Left colon (tissue), 2 donors: ENCODE measurements around the gene TBC1D24. TPM values are rescaled to one million over a fixed set of nuclear protein-coding genes. Genes with fewer than 3 reads are reported as not detected.
A peak's percentile ranks its signal among the peaks of the same experiment; 100 is the strongest.

Source experiments
- ATAC-seq: fragments of 200-7000 bp; cut with Tn5 transposase; one replicate; pipeline ENCODE4 v1.9.1; 2020; ENCODE audit warnings: mild to moderate bottlenecking, moderate library complexity
- DNase-seq, 2 donors: peaks; one replicate each; pipeline ENCODE4 v3.0.0-alpha.2; 2020
- intact Hi-C, 2 donors: fragments of 100-400 bp; cut with DNase I in 1 of 2; cut with micrococcal nuclease in 1 of 2; formaldehyde crosslinking; loops; one replicate each; pipeline versions ENCODE4 v1.11.2 to v1.14.0; 2022; cut with DNase I, micrococcal nuclease
- total RNA-seq, 2 donors: library from RNA; stranded (reverse); fragmentation: NEBNext Ultra II Directional; extraction: Animal tissue kit (Norgen Biotek cat#: 25700); gene quantifications; one replicate each; pipeline ENCODE4 v1.2.1, GENCODE V29; 2021
- donor health status: DM: no; HTN: no; CAD: no.
- donor health status: DM: yes; HTN: yes; CAD: no.

Gene TBC1D24
- total RNA-seq, 2 donors from 2014 or later, result 8.9 to 11.1 TPM

DNA sequence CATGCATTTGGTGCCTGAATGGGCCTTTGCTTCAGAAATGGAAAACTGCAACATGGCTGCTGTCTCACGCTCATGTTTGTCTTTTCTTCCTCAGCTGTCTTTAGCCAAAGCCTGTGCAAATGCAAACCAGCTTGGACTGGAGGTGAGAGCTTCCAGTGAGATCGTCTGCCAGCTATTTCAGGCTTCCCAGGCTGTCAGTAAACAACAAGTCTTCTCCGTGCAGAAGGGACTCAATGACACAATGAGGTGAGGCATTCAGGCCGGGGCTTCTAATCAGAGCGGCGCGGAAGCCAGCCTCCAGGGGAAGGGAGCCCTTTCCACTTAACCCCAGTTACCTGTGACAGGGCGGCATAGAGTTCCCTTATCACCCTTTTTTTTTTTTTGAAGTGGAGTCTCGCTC, 31.4 kb upstream of the TBC1D24 start:
- ATAC-seq, result no peak
- no peak for DNase-seq
- intact Hi-C loops, result no loop called here

DNA sequence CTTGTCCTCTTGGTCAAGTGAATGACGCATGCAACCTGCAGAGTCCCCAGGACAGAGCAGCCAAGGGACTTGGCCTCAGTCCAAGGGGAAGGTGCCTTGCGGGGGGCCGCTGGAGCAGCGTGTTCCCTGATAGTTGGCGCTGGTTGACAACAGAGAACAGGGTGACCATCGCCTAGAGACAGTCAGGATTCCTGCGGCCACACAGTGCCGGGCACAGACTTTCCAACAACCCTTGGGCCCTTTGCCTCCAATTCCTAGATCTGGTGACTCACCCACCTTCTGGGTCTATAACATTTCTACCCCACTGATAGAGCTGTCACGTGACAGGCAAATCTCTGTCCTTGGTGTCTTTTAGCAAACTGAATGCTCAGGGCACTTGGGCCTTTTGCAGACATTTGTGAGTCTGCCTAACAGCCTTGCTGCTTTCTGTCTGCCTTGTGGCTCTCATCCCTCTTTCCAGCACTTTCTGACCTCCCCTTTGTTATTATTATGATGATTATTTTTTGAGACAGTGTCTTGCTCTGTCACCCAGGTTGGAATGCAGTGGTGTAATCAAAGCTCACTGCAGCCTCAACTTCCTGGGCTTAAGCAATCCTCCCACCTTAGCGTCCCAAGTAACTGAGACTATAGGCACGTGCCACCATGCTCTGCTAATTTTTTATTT, 26.9 kb upstream of the TBC1D24 start:
- ATAC-seq (no peak), DNase-seq (no peak)
- intact Hi-C loops, result no loop called here

DNA sequence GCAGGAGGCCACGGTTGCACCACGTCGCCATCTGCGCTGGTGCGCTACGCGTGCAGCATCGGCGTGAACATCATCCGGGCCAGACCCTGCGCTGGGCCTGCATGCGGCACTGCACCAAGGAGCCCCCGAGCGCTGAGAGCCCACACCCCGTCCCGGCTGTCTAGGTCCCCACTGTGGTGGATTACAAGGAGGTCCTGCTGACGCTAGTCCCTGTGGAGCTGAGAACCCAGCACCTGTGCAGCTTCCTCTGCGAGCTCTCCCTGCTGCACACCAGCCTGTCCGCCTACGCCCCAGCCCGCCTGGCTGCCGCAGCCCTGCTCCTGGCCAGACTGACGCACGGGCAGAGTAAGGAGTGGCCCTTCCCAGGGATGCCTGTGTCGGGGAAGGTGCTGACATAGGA, 25.8 kb upstream of the TBC1D24 start:
- DNase-seq (no peak), ATAC-seq (no peak)
- intact Hi-C loops, result no loop called here

DNA sequence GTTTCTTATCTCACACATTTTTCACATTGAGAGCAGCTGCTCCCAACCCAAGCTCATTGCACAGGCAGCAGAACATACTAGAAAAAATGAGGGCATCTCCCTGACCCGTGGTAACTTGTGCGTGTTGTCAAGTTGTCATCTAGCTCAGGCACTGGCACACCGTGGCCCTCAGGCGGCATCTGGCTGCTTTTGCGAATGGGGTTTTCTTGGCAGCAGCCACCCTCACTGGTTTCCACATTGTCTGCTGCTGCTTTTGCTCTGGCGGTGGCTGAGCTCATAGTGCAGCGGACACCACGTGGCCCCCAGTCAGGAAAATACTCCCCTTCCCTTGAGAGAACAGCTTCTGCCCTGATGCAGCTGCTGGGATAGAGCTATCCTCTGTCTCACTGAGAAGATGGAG, 24.4 kb upstream of the TBC1D24 start:
- ATAC-seq (no peak), DNase-seq (no peak)
- intact Hi-C loops, result no loop called here

DNA sequence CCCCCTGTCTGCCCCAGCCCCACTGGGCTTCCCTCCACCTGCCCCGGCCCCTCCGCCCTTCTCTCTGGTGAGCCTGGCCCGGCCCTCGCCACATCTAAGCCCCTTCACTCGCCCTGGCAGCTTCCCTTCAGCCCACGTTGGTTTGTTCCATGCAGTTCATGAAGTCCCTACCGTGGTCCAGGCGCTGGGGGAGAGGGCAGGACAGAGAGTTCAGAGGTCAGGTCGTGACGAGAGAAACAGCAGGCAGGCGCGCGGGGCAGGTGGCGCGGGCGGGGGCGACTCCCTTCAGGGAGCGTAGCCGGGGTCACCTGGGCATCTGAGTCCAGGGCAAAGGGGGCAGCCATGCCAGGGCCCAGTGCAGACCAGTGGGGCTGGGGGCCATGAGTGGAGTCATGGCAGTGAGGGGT, 23.9 kb upstream of the TBC1D24 start:
- no peak for DNase-seq

DNA sequence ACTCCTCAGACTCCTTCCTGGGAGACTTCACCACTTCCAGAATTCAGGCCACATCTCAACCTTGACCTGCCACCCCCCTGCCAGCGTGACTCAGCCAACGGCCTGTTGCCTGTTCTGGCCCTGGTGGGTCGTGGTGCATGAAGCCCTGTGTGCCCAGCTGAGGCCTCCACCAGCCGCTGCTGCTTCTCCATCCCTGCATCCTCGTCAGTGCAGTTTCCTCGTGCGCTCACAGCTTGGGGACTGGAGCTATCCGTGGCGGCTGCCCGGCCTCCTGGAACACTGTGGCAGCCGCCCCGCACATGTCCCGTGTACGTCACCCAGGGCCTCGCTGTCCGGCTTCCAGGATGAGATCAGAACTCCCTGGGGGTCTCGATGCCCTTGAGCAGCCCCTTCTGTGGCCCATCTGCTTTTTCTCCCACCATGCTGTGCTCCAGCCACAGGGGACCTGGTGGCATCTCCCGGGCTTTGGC, 23.0 kb upstream of the TBC1D24 start:
- DNase-seq (no peak), ATAC-seq (no peak)
- intact Hi-C loops, result no loop called here

More for the DNA sequence above, 23.9 kb upstream of the TBC1D24 start:
- no peak for ATAC-seq
- intact Hi-C loops, result no loop called here

DNA sequence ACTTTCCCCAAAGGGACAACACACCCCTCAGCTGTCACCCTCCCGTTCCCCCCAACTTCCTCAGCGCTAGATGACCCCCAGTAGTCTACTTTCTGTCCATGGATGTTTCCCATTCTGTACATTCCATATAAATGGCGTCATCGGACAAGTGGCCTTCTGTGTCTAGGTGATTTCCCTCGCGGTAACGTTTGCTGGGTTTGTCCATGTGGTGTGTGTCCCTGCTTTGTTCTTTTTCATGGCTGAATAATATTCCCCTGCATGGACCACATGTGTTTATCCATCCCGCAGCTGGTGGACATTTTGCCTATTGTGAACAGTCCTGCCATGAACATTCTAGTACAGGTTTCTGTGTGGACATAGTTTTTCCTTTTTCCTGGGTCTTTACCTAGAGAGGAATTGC, 22.3 kb upstream of the TBC1D24 start:
- DNase-seq (no peak), ATAC-seq (no peak)
- intact Hi-C loops, result no loop called here

DNA sequence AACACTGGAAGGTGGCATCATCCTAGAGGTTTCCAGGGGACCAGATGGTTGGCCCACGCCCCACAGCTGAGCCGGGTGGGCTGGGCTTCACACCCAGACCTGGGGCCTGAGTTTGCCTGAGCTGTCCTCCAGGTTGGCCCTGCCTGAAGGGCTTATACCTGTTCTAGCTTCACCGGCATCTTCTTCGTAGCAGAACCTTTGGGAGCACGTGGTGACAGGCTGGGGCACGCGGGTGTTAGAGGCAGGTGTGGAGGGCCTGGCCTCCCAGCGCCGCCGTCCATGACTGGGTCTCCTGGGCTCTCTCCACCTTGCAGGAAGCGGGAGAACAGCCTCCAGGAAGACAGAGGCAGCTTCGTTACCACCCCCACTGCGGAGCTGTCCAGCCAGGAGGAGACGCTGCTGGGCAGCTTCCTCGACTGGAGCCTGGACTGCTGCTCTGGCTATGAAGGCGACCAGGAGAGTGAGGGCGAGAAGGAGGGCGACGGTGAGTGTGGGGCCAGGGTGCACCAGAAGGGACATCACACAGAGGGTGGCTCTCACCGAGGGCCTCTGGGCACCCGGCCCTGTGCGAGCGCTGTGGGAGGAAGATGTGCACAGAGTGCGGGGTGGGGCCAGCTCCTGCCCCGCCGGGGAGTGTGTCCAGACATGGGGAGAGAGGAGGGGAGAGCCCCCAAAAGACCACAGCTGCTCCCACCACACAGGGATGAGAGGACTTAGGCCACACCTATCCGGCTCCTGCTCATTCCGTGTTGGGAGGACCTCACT, 19.7 kb upstream of the TBC1D24 start:
- intact Hi-C loops, result no loop called here
- no peak for DNase-seq
- no peak for ATAC-seq

DNA sequence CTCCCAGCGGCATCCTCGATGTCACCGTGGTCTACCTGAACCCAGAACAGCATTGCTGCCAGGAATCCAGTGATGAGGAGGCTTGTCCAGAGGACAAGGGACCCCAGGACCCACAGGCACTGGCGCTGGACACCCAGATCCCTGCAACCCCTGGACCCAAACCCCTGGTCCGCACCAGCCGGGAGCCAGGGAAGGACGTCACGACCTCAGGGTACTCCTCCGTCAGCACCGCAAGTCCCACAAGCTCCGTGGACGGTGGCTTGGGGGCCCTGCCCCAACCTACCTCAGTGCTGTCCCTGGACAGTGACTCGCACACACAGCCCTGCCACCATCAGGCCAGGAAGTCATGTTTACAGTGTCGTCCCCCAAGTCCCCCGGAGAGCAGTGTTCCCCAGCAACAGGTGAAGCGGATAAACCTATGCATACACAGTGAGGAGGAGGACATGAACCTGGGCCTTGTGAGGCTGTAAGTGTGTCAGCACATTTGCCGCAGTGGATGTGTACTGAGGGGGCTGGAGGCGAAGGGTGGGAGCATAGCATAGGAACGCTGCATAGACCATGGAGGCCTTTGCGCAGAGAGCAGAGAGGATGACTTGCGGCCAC, 18.3 kb upstream of the TBC1D24 start:
- ATAC-seq (no peak), DNase-seq (no peak)
- intact Hi-C loops, result no loop called here

DNA sequence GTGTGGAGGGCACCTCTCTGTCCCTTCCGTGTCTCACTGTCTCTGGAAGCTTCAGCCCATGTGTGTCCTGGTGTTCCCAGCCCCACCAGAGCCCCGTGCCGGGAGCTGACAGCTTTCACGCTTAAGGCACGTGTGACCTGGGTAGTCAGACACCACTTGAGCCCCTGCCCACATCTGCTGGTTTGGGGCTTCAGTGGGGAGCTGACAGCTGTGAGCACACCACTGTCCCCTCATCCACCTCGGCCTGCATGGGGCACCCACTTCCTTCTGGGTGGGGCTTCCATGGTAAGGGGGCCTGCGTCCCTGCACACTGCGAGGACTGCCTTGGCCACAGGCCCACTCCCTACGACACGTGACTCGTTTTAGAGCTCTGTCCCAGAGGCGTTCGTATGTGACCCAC, 17.7 kb upstream of the TBC1D24 start:
- intact Hi-C loops, result no loop called here
- ATAC-seq, result no peak
- no peak for DNase-seq

DNA sequence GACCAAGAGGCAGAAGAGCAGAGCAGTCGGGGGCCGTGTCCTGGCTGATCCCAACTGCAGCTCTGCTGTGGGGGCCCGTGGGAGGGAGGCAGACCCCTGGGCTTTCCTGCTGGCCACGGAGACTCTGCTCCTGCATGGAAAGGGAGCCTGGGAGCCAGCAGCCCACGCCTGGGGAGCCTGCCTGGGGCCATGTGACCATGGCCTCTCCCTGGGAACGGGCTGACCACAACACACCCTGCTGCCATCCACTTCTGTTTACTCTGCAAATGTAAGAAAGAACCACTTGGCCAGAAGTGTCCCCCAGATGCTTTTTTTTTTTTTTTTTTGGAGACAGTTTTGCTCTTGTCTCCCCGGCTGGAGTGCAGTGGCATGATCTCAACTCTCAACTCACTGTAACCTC, 17.0 kb upstream of the TBC1D24 start:
- ATAC-seq, result no peak
- no peak for DNase-seq
- intact Hi-C loops, result no loop called here

DNA sequence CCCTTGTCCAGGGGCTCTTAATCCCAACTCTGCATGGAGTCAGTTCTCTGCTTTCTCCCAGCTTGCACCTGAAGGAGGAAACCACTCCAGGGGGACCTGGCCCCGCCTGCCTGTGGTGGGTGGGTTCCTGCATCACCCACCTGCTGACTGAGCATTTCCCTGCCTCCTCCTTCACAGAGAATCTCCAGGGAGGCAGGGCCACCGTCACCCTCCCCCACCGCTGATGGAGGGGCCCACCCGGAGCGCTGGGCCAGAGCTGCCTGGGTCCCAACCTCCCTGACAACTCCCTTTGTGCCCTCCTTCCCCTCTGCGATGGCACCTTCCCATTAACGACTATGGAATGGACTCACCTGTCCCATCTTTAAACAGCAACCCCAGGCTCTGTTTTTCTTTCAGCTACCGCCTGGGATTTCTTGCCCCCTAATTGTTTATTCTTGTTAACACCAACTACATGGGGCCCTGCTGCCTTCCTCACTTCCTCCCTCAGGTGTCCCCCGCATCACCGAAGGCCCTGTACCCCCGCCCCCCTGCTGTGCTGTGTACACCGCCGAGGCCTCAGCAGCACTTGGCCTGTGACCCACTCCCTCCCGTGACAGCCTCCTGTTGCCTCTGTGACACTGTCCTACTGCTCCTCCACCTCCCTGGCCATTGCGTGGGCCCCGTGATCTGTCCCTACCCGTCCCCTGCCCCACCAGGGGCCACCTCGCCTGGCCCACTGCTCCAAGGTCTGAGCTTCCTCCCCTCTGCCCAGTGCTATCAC, 15.9 kb upstream of the TBC1D24 start:
- intact Hi-C loops, result no loop called here
- ATAC-seq (no peak), DNase-seq (no peak)

DNA sequence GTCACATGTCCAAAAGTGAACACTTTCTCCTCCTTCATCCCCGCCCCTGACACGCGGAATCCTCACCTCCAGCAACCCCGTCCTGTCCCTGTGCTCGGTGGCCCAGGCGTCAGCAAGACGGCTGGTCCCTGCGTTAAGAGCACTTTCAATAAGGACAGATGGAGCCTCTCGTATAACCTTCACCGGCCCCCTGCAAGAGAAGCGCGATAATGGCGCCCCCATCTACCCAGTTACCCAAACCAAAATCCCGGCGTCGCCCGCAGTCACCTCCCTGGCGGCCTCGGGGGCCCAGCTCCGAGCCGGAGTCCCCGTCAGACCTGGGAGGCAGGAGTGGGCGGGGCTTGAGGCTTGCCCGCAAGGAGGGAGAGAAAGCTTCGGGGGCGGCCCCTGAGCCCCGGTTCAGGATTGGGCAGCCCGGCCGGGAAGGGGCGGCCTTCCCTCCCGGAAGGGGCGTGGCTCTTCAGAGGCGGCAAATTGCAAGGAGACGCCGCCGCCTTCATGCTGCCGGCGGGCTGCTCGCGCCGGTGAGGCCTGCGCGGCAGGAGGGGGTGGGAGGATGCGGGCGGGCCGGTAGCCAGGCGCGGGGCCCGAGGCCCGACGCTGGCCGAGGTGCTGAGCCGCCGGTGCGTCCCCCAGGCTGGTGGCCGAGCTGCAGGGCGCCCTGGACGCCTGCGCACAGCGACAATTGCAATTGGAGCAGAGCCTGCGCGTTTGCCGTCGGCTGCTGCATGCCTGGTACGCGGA, 15.1 kb upstream of the TBC1D24 start, which contains the start of gene TEDC2:
TSS of gene TEDC2 (plus strand) at position 463 of the 744 bp plus-strand sequence. CDS start at position 499, 36 bp downstream.
- ATAC-seq (peak; percentile 99), DNase-seq (peak; percentile 97 to 99)
- intact Hi-C loops, result no loop called here

DNA sequence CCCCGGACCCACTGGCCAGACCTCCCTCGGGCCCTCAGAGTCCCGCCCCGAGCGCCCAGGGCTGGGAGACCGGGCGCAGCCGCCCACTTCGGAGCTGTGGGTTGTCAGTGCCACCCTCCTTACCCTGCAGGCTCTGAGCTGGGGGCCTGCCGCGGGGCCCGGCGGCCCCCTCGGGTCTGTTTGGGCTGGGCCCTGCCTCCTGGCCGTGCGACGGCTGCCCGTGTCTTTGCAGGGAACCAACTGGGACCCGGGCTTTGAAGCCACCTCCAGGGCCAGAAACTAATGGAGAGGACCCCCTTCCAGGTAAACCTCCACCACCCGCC, 14.6 kb upstream of the TBC1D24 start:
- intact Hi-C loops, result no loop called here
- no peak for ATAC-seq
- DNase-seq, result no peak

DNA sequence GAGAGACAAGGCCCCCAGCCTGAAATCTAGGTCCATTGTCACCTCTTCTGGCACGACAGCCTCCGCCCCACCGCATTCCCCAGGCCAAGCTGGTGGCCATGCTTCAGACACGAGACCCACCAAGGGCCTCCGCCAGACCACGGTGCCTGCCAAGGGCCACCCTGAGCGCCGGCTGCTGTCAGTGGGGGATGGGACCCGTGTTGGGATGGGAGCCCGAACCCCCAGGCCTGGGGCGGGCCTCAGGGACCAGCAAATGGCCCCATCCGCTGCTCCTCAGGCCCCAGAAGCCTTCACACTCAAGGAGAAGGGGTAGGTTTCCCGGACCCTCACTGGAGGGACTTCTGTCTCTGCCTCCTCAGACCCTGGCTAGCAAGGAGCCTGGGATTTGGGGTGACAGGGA, 14.0 kb upstream of the TBC1D24 start:
- ATAC-seq, result no peak
- no peak for DNase-seq

DNA sequence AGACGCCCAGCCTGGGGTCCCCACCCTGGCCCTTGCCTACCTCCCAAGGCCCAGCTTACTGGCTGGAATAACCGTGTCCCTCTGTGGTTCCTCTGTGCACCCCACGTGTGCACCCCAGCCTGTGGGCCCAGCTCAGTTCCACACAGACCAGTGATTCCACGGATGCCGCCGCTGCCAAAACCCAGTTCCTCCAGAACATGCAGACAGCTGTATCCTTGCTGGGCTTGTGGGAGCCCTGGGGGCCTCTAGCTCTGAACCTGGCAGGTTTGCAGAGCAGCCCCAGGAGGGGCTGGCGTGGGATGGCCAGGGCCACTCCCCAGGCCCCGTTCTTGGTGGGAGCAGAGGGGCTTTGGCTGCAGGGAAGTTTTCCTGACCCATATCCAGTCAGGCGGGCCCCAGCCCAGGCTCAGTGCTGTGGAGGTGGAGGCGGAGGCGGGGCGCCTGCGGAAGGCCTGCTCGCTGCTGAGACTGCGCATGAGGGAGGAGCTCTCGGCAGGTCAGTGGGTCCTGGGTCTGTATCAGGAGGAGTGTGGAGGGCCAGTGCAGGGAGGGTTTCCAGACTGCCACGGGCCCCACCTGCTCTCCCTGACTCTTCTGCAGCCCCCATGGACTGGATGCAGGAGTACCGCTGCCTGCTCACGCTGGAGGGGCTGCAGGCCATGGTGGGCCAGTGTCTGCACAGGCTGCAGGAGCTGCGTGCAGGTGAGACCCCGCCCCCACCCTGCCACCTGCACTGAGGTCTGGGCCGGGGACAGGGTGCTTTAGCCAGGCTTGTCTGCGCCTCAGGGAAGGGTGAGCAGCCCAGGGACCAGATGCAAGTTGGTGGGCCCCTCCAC, 12.7 kb upstream of the TBC1D24 start:
- intact Hi-C loops, result no loop called here
- ATAC-seq (no peak), DNase-seq (no peak)

More for the DNA sequence above, 14.0 kb upstream of the TBC1D24 start:
- intact Hi-C loops, result no loop called here

DNA sequence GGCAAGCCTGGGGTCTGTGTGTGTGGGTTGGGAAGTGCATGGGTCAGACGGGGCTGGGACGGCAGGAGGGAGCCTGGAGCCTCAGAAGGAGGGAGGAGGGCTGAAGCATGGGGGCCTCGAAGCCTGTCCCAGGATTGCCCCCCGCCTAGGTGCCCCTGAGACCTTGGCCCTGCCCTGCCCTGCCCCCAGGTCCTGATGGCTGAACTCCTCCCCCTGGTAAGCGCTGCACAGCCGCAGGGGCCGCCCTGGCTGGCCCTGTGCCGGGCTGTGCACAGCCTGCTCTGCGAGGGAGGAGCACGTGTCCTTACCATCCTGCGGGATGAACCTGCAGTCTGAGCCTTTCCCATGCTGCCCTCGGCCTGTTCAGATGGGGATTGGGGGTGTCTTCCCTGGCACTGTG, 10.6 kb upstream of the TBC1D24 start:
- ATAC-seq, result no peak
- intact Hi-C loops, result no loop called here
- no peak for DNase-seq
